LNCaP clone FGC (cell line): ENCODE results near the gene DOCK2.

ENCODE experiments used
- DNase-seq: peaks from one replicate; pipeline ENCODE4 v3.0.0-alpha.2; 2011; ENCODE audit warnings: low read depth
- H3K4me3 ChIP-seq: 2 replicates; pipeline ENCODE4 v1.5.1; 2011; ENCODE audit warnings: mild to moderate bottlenecking, low read depth, low read length, control low read depth
- CTCF ChIP-seq: IDR thresholded peaks from 2 replicates; pipeline ENCODE4 v1.5.1; 2012; ENCODE audit warnings: mild to moderate bottlenecking; ENCODE audit not compliant: control insufficient read depth, insufficient read depth; ENCODE audit errors: extremely low read depth

Gene DOCK2

GRCh38 chr5:169682026-169682425 lies 45.0 kb downstream of the DOCK2 start:
- no peak overlapping the region for H3K4me3 ChIP-seq
- DNase-seq = no peak
- TF ChIP-seq CTCF = no peak

- no peak for DNase-seq
- no peak for TF ChIP-seq CTCF
Observed at GRCh38 chr5:169686137-169686536, 49.1 kb downstream of the DOCK2 start.

GRCh38 chr5:169688106-169688505 lies 51.0 kb downstream of the DOCK2 start:
- TF ChIP-seq CTCF = no peak
- no peak for DNase-seq

More at GRCh38 chr5:169686137-169686536, 49.1 kb downstream of the DOCK2 start:
- no peak overlapping the region for H3K4me3 ChIP-seq

GRCh38 chr5:169691471-169691870 lies 54.4 kb downstream of the DOCK2 start:
- H3K4me3 ChIP-seq = no peak overlapping the region
- TF ChIP-seq CTCF = no peak
- DNase-seq = no peak

More at GRCh38 chr5:169688106-169688505, 51.0 kb downstream of the DOCK2 start:
- no peak overlapping the region for H3K4me3 ChIP-seq

- no peak overlapping the region for H3K4me3 ChIP-seq
- TF ChIP-seq CTCF = no peak
- no peak for DNase-seq
Observed at GRCh38 chr5:169694091-169694625, 57.1 kb downstream of the DOCK2 start.

- no peak for TF ChIP-seq CTCF
- H3K4me3 ChIP-seq = no peak overlapping the region
- DNase-seq = no peak
Observed at GRCh38 chr5:169695025-169695625, 58.0 kb downstream of the DOCK2 start.
